MG63 (cell line): Measurements from ENCODE around the gene FAM136A. TPM values are rescaled to one million over a fixed set of nuclear protein-coding genes. Genes with fewer than 3 reads are reported as not detected.

Source experiments
- DNase-seq: peaks from one replicate; pipeline ENCODE4 v3.0.0-alpha.2; 2020
- H3K27me3 ChIP-seq: fragments of 250-450 bp; sonication (Bioruptor Pico); 2 replicates; pipeline ENCODE4 v1.5.1; 2020; ENCODE audit warnings: mild to moderate bottlenecking, moderate library complexity
- H3K36me3 ChIP-seq: fragments of 250-450 bp; sonication (Bioruptor Pico); 2 replicates; pipeline ENCODE4 v1.5.1; 2020; ENCODE audit warnings: mild to moderate bottlenecking, moderate library complexity
- H3K4me3 ChIP-seq: fragments of 250-450 bp; sonication (Bioruptor Pico); 2 replicates; pipeline ENCODE4 v1.5.1; 2020; ENCODE audit warnings: mild to moderate bottlenecking, moderate library complexity
- H3K9me3 ChIP-seq: fragments of 250-450 bp; sonication (Bioruptor Pico); 2 replicates; pipeline ENCODE4 v1.5.1; 2020; ENCODE audit warnings: mild to moderate bottlenecking, moderate library complexity
- total RNA-seq: library from RNA; depleted of rRNA; stranded (reverse); fragments of >200 nt; shearing (Covaris generic); gene quantifications from 2 replicates; pipeline ENCODE4 v1.2.3, GENCODE V29; 2014; ENCODE audit warnings: low replicate concordance; rRNA removed

Gene FAM136A
- total RNA-seq, result 32.9 and 51.3 TPM in 2 replicates

- DNase-seq, result peak; percentile 83
- Histone ChIP-seq H3K27me3 (no peaks in the 10 kb centered on the region), H3K4me3 (peak within 1 kb of the TSS; percentile 92), H3K36me3 (peaks cover 36% of the 10 kb centered on the region), H3K9me3 (no peaks in the 10 kb centered on the region)
Measured at GRCh38 chr2:70301344-70302194, at the start of gene FAM136A. Gene FAM136A (minus strand): TSS chr2:70302067. CDS start chr2:70302011, 56 bp downstream.

- H3K4me3 ChIP-seq, result no peak overlapping the region
- no peaks in the 10 kb centered on the region for H3K36me3 ChIP-seq
- no peaks in the 10 kb centered on the region for H3K9me3 ChIP-seq
- DNase-seq, result no peak
- peaks cover 2% of the 10 kb centered on the region for H3K27me3 ChIP-seq
Measured at GRCh38 chr2:70349921-70350685, 48.2 kb upstream of the FAM136A start.

- no peaks in the 10 kb centered on the region for H3K9me3 ChIP-seq
Measured at GRCh38 chr2:70347831-70348230, 46.0 kb upstream of the FAM136A start.

GRCh38 chr2:70344195-70344594, 42.3 kb upstream of the FAM136A start:
- Histone ChIP-seq H3K4me3 (no peak overlapping the region), H3K9me3 (no peaks in the 10 kb centered on the region), H3K36me3 (no peaks in the 10 kb centered on the region), H3K27me3 (no peaks in the 10 kb centered on the region; the same call in 1 of the 2 replicates)
- peak; percentile 29 for DNase-seq

More at GRCh38 chr2:70347831-70348230, 46.0 kb upstream of the FAM136A start:
- Histone ChIP-seq H3K36me3 (no peaks in the 10 kb centered on the region), H3K4me3 (no peak overlapping the region), H3K27me3 (peaks cover 2% of the 10 kb centered on the region)
- no peak for DNase-seq

- no peaks in the 10 kb centered on the region for H3K9me3 ChIP-seq
- no peak overlapping the region for H3K4me3 ChIP-seq
- DNase-seq, result no peak
- no peaks in the 10 kb centered on the region for H3K36me3 ChIP-seq
- H3K27me3 ChIP-seq, result no peaks in the 10 kb centered on the region
Measured at GRCh38 chr2:70341477-70341765, 39.6 kb upstream of the FAM136A start.

- peak; percentile 15 for DNase-seq
- Histone ChIP-seq H3K36me3 (no peaks in the 10 kb centered on the region), H3K9me3 (no peaks in the 10 kb centered on the region), H3K27me3 (no peaks in the 10 kb centered on the region), H3K4me3 (no peak overlapping the region)
Measured at GRCh38 chr2:70340761-70341476, 39.1 kb upstream of the FAM136A start.

- Histone ChIP-seq H3K36me3 (no peaks in the 10 kb centered on the region), H3K27me3 (no peaks in the 10 kb centered on the region), H3K9me3 (no peaks in the 10 kb centered on the region), H3K4me3 (no peak overlapping the region)
- DNase-seq, result no peak
Measured at GRCh38 chr2:70340075-70340474, 38.2 kb upstream of the FAM136A start.

- Histone ChIP-seq H3K36me3 (no peaks in the 10 kb centered on the region), H3K27me3 (no peaks in the 10 kb centered on the region), H3K9me3 (no peaks in the 10 kb centered on the region), H3K4me3 (no peak overlapping the region)
- no peak for DNase-seq
Measured at GRCh38 chr2:70336552-70336951, 34.7 kb upstream of the FAM136A start.

- no peaks in the 10 kb centered on the region for H3K27me3 ChIP-seq
- DNase-seq, result no peak
- no peaks in the 10 kb centered on the region for H3K9me3 ChIP-seq
- H3K36me3 ChIP-seq, result no peaks in the 10 kb centered on the region
- H3K4me3 ChIP-seq, result no peak overlapping the region
Measured at GRCh38 chr2:70331012-70331411, 29.1 kb upstream of the FAM136A start.

- Histone ChIP-seq H3K27me3 (no peaks in the 10 kb centered on the region), H3K9me3 (no peaks in the 10 kb centered on the region), H3K4me3 (no peak overlapping the region), H3K36me3 (no peaks in the 10 kb centered on the region)
- no peak for DNase-seq
Measured at GRCh38 chr2:70330476-70330875, 28.6 kb upstream of the FAM136A start.

- Histone ChIP-seq H3K27me3 (no peaks in the 10 kb centered on the region), H3K9me3 (no peaks in the 10 kb centered on the region), H3K4me3 (no peak overlapping the region), H3K36me3 (no peaks in the 10 kb centered on the region)
- DNase-seq, result peak; percentile 47
Measured at GRCh38 chr2:70328921-70329561, 27.2 kb upstream of the FAM136A start.

GRCh38 chr2:70325875-70326274, 24.0 kb upstream of the FAM136A start:
- no peak for DNase-seq
- no peaks in the 10 kb centered on the region for H3K27me3 ChIP-seq
- H3K36me3 ChIP-seq, result no peaks in the 10 kb centered on the region
- no peaks in the 10 kb centered on the region for H3K9me3 ChIP-seq
- H3K4me3 ChIP-seq, result no peak overlapping the region

- Histone ChIP-seq H3K4me3 (no peak overlapping the region), H3K9me3 (no peaks in the 10 kb centered on the region)
Measured at GRCh38 chr2:70322518-70322917, 20.7 kb upstream of the FAM136A start.

GRCh38 chr2:70321370-70321769, 19.5 kb upstream of the FAM136A start:
- H3K9me3 ChIP-seq, result no peaks in the 10 kb centered on the region

More at GRCh38 chr2:70322518-70322917, 20.7 kb upstream of the FAM136A start:
- Histone ChIP-seq H3K27me3 (no peaks in the 10 kb centered on the region), H3K36me3 (no peaks in the 10 kb centered on the region)
- DNase-seq, result no peak

GRCh38 chr2:70314640-70315039, 12.8 kb upstream of the FAM136A start:
- H3K27me3 ChIP-seq, result no peaks in the 10 kb centered on the region
- H3K9me3 ChIP-seq, result no peaks in the 10 kb centered on the region

More at GRCh38 chr2:70321370-70321769, 19.5 kb upstream of the FAM136A start:
- H3K27me3 ChIP-seq, result no peaks in the 10 kb centered on the region
- no peaks in the 10 kb centered on the region for H3K36me3 ChIP-seq
- H3K4me3 ChIP-seq, result no peak overlapping the region
- DNase-seq, result no peak

GRCh38 chr2:70312560-70312959, 10.7 kb upstream of the FAM136A start:
- Histone ChIP-seq H3K36me3 (no peaks in the 10 kb centered on the region), H3K9me3 (no peaks in the 10 kb centered on the region), H3K27me3 (no peaks in the 10 kb centered on the region), H3K4me3 (no peak overlapping the region)
- no peak for DNase-seq

More at GRCh38 chr2:70314640-70315039, 12.8 kb upstream of the FAM136A start:
- no peak for DNase-seq
- H3K4me3 ChIP-seq, result no peak overlapping the region
- no peaks in the 10 kb centered on the region for H3K36me3 ChIP-seq
